CD4-positive, alpha-beta memory T cell (primary cell): Measurements from ENCODE around the gene INA. TPM values are rescaled to one million over a fixed set of nuclear protein-coding genes. Genes with fewer than 3 reads are reported as not detected.

ENCODE experiments used
- polyA plus RNA-seq, 2 donors: library from polyadenylated mRNA; unstranded; fragments of 300-500 nt; fragmentation: Illumina TruSeq; gene quantifications; one replicate each; pipeline ENCODE4 v1.2.3, GENCODE V29; 2021
- total RNA-seq, 2 experiments: library from RNA; stranded (reverse); gene quantifications; one replicate each; pipeline ENCODE4 v1.2.3, GENCODE V29; 2021

The INA gene
- total and polyA plus RNA-seq, 4 experiments from 2014 or later = not detected

Other genes starting within 250 kb of the INA start
- 10 to 100 TPM; 79.8 to 80.4 TPM for gene NT5C2, start 83.9 kb upstream of the INA start, total RNA-seq
- 10 to 100 TPM; 54.3 to 78.8 TPM for gene NT5C2, start 83.9 kb upstream of the INA start, polyA plus RNA-seq
- not detected for gene RPEL1, start 31.3 kb upstream of the INA start, total RNA-seq
- gene RPEL1, start 31.3 kb upstream of the INA start, polyA plus RNA-seq = not detected
- 1 to 10 TPM; 8.7 to 8.8 TPM for gene PCGF6, start 74.0 kb downstream of the INA start, total RNA-seq
- gene PCGF6, start 74.0 kb downstream of the INA start, polyA plus RNA-seq = 10 to 100 TPM in 1 of 2 donors, 1 to 10 TPM in 1; 6.4 to 11.2 TPM
- 1 to 10 TPM; 7.5 to 7.9 TPM for gene TAF5, start 90.8 kb downstream of the INA start, total RNA-seq
- gene TAF5, start 90.8 kb downstream of the INA start, polyA plus RNA-seq = 1 to 10 TPM; 2.5 to 4.1 TPM
- 100 to 1,000 TPM; 148 to 157 TPM for gene ATP5MK, start 119.3 kb downstream of the INA start, total RNA-seq
- gene ATP5MK, start 119.3 kb downstream of the INA start, polyA plus RNA-seq = 100 to 1,000 TPM; 477 to 548 TPM
- gene PDCD11, start 119.5 kb downstream of the INA start, total RNA-seq = 10 to 100 TPM; 37.8 to 45.0 TPM
- gene PDCD11, start 119.5 kb downstream of the INA start, polyA plus RNA-seq = 10 to 100 TPM in 1 of 2 donors, 1 to 10 TPM in 1; 2.5 to 16.1 TPM
- gene CALHM2, start 175.2 kb downstream of the INA start, total RNA-seq = 10 to 100 TPM; 80.5 to 84.6 TPM
- 10 to 100 TPM; 40.3 to 65.0 TPM for gene CALHM2, start 175.2 kb downstream of the INA start, polyA plus RNA-seq
- gene CALHM1, start 181.8 kb downstream of the INA start, total RNA-seq = not detected
- not detected for gene CALHM1, start 181.8 kb downstream of the INA start, polyA plus RNA-seq
- gene CALHM3, start 202.1 kb downstream of the INA start, total RNA-seq = not detected
- not detected for gene CALHM3, start 202.1 kb downstream of the INA start, polyA plus RNA-seq
- under 1 TPM; 0.83 to 0.96 TPM for gene NEURL1, start 216.6 kb downstream of the INA start, total RNA-seq
- under 1 TPM; 0.76 to 0.82 TPM for gene NEURL1, start 216.6 kb downstream of the INA start, polyA plus RNA-seq